ENCODE results near the gene COL24A1. TPM values are rescaled to one million over a fixed set of nuclear protein-coding genes. Genes with fewer than 3 reads are reported as not detected.

Gene COL24A1
- total and polyA plus RNA-seq, 10 donors = 0.06 to 1.1 (median 0.55) TPM

DNA sequence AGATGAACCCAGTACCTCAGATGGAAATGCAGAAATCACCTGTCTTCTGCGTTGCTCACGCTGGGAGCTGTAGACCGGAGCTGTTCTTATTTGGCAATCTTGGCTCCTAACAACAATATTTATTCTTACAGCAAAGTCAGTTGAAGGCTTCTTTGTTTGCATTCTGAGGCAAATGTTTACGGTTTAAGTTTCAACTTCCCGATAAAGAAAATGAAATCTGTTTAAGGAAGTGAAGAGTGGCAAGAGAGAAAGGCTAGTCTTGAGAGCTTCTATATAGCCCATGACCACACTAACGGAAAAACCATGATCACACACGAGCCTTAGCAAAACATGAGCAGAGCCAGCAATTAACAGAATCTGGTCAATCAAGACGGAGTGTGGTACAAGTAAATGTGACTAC is 325.7 kb downstream of the COL24A1 start:
- peaks cover 0 to 9% (median 0%) of the 10 kb centered on the region in 8 donors for H3K9me3 ChIP-seq
- no peak for DNase-seq
- no peaks in the 10 kb centered on the region for H3K36me3 ChIP-seq
- no peak overlapping the region for H3K4me3 ChIP-seq
- TF ChIP-seq POLR2A (IDR thresholded peaks at IDR 0.05) = no peak
- TF ChIP-seq, protein P1, sequence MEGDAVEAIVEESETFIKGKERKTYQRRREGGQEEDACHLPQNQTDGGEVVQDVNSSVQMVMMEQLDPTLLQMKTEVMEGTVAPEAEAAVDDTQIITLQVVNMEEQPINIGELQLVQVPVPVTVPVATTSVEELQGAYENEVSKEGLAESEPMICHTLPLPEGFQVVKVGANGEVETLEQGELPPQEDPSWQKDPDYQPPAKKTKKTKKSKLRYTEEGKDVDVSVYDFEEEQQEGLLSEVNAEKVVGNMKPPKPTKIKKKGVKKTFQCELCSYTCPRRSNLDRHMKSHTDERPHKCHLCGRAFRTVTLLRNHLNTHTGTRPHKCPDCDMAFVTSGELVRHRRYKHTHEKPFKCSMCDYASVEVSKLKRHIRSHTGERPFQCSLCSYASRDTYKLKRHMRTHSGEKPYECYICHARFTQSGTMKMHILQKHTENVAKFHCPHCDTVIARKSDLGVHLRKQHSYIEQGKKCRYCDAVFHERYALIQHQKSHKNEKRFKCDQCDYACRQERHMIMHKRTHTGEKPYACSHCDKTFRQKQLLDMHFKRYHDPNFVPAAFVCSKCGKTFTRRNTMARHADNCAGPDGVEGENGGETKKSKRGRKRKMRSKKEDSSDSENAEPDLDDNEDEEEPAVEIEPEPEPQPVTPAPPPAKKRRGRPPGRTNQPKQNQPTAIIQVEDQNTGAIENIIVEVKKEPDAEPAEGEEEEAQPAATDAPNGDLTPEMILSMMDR (IDR thresholded peaks at IDR 0.05 in 8 of 11, conservative IDR thresholded peaks at IDR 0.05 in 3 of 11) = no peak
- TF ChIP-seq POLR2AphosphoS5 (IDR thresholded peaks at IDR 0.05) = no peak
- intact Hi-C loops (cut with DNase I; ENCODE audit: low total_unique reads) = no loop called here
- WGBS, 5 donors = 92 to 97% (median 93%) methylated on average over 8 of the region's 8 CpGs
- H3K27ac ChIP-seq = no peak overlapping the region
- H3K27me3 ChIP-seq (replicated peaks in 1 of 7) = no peaks in the 10 kb centered on the region
- no peaks in the 10 kb centered on the region for H3K4me1 ChIP-seq

DNA sequence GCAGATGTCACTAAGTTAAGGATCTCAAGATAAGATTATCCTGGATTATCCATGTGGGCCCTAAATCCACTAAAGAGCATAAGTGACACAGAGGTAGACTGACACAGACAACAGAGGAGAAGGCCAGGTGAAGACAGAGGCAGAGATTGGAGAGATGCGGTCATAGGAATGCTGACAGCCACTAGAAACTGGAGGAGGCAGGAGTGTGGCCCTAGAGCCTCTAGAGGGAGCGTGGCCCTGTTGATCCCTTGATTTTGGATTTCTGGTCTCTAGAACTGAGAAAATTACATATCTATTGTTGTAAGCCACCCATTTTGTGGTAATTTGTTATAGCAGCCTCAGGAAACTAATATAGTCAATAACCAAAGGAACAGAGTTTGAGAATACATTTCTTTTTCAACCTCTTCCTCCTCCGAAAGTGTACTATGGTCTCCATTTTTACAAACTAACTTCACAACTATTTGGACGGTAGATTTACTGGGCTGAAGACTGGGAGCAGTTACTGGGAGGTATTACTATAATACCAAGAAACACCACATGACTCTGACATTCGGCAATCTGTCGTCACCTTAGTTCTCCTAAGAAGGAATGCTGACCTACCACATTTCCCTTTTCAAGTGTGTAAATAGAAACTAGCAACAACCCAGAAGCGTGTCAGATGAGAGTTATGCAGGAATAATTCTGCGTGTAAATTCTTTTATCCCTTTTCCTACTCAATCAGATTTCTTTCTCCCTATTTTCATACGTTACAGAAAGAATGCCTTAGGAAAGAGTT is 332.3 kb downstream of the COL24A1 start:
- no peak for DNase-seq
- intact Hi-C loops (cut with DNase I; ENCODE audit: low total_unique reads) = no loop called here
- Histone ChIP-seq H3K4me3 (no peak overlapping the region), H3K27ac (no peak overlapping the region), H3K36me3 (no peaks in the 10 kb centered on the region), H3K9me3 (no peaks in the 10 kb centered on the region), H3K4me1 (no peaks in the 10 kb centered on the region), H3K27me3 (replicated peaks in 1 of 7) (no peaks in the 10 kb centered on the region)
- 88 to 95% (median 92%) methylated on average over 9 of the region's 9 CpGs for WGBS, 5 donors
- TF ChIP-seq, protein P1 (IDR thresholded peaks at IDR 0.05 in 8 of 11, conservative IDR thresholded peaks at IDR 0.05 in 3 of 11) = no peak
- TF ChIP-seq POLR2A (IDR thresholded peaks at IDR 0.05) (no peak), POLR2AphosphoS5 (IDR thresholded peaks at IDR 0.05) (no peak)

DNA sequence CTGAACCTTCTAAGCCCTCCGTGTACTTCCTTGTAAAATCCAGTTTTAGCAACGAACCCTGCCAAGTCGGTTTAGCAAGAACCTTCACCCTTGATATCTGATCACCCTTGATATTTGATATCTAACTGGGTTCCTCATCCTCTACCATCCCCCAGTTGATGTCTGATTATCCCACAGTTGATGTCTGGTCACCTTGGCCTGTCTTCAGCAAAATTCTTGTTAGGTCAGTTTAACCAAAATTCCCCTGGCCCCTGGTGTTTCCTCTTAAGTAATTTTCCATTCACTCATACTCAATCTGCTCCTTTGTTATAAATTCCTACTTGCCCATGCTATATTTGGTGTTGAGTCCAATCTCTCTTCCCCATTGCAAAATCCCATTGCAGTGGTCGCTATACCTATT is 333.9 kb downstream of the COL24A1 start:
- H3K9me3 ChIP-seq = no peaks in the 10 kb centered on the region
- no peak for TF ChIP-seq POLR2AphosphoS5 (IDR thresholded peaks at IDR 0.05)
- TF ChIP-seq, protein P1 (IDR thresholded peaks at IDR 0.05 in 8 of 11, conservative IDR thresholded peaks at IDR 0.05 in 3 of 11) = no peak
- TF ChIP-seq POLR2A (IDR thresholded peaks at IDR 0.05) = no peak
- intact Hi-C loops (cut with DNase I; ENCODE audit: low total_unique reads) = no loop called here
- no peak overlapping the region for H3K4me3 ChIP-seq
- H3K36me3 ChIP-seq = no peaks in the 10 kb centered on the region
- no peak overlapping the region for H3K27ac ChIP-seq
- no peaks in the 10 kb centered on the region for H3K27me3 ChIP-seq (replicated peaks in 1 of 7)
- no peaks in the 10 kb centered on the region for H3K4me1 ChIP-seq
- WGBS, 5 donors = 77 to 95% (median 85%) methylated on average over 4 of the region's 4 CpGs
- DNase-seq = no peak

DNA sequence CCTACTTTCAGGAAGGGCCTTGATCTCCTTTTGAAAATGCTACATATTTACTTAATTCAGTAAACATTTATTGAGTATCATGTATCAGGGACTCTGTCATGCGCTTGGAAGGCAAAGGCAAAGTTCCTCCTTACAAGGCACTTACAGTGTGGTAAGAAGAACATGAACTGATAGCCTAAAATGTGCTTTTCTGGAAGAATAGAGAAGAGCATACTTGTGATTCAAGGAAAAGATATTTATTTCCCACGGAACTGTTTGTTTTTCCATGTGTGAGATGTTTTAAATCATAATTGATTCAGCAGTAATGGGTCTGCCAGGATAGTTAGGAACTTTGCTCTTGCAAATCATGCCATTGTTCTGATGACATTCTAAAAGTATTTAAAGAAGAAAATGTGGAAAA is 338.2 kb downstream of the COL24A1 start:
- Histone ChIP-seq H3K27me3 (replicated peaks in 1 of 7) (no peaks in the 10 kb centered on the region), H3K27ac (no peak overlapping the region), H3K4me3 (no peak overlapping the region), H3K36me3 (no peaks in the 10 kb centered on the region), H3K4me1 (no peaks in the 10 kb centered on the region), H3K9me3 (no peaks in the 10 kb centered on the region)
- TF ChIP-seq POLR2AphosphoS5 (IDR thresholded peaks at IDR 0.05) (no peak), POLR2A (IDR thresholded peaks at IDR 0.05) (no peak)
- TF ChIP-seq, protein P1 (IDR thresholded peaks at IDR 0.05 in 8 of 11, conservative IDR thresholded peaks at IDR 0.05 in 3 of 11) = no peak
- no peak for DNase-seq
- intact Hi-C loops (cut with DNase I; ENCODE audit: low total_unique reads) = no loop called here
- 67 to 82% (median 76%) methylated on average over 2 of the region's 2 CpGs for WGBS, 5 donors
